Retina (tissue), 1 donor: ENCODE measurements around the gene ELN.
"Not testable (repeated sequence)": the region's sequence is repeated elsewhere in the genome, so short reads cannot be mapped to it uniquely, and the experiment has no call there.

Experiments
- DNase-seq: peaks from one replicate; pipeline ENCODE4 v3.0.0-alpha.2; 2016

Gene ELN

DNA sequence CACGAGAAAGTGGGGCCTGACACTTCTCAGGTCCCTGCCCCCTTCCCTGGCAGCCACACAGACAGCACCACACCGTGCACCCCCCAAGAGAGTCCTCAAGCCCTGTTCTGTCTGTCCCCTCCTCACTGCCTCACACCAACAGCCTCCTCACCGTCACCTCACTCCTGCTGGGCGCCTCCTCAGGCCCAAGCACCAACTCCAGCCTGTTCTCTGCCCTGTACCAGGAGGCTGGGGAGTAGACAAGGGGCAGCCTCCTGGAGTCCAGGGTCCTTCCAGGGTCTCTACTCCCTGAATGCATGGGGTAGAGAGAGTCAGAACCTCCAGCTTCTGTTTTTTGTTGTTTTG is 26.9 kb upstream of the ELN start:
- DNase-seq, result no peak

DNA sequence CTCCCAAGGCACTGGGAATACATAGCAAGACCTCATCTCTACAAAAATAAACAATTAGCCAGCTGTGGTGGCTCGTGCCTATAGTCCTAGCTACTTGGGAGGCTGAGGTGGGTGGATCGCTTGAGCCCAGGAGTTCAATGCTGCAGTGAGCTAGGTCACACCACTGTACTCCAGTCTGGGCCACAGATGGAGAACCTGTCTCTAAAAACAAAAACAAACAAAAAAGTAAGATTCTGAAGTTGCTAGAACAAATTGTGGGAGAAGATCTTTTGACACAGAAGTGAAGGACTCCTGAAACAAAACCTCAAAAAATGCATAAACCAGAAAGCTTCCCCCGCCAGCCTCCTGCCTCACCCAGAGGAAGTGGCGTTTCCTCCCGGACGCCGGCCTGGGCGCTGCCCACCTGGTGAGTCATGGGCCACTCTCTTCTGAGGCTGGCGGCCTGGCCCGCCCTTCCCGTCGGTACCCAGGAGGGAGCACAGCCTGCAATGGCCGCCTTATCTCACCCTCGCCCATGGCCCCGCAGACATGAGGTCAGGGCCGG is 25.4 kb upstream of the ELN start:
- no peak for DNase-seq

DNA sequence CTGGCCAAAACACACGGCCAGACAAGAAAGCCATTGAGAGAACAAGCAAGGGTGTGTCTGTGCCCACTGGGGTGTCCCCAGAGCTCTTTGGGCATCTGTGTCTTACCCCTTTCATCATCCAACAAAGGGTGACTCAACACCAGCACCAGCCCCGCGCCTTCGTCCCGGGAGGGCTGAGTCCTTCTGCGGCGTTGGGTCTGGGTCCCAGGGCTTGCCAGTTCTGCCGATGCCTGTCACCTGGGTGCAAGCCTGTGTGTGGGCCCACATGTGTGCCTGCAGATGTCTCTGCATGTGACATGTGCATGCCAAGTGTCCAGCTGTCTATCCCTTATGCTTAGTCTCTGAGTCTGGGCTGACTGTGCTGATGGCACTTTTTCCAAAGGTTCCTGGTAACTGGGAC is 24.4 kb upstream of the ELN start:
- no peak for DNase-seq

DNA sequence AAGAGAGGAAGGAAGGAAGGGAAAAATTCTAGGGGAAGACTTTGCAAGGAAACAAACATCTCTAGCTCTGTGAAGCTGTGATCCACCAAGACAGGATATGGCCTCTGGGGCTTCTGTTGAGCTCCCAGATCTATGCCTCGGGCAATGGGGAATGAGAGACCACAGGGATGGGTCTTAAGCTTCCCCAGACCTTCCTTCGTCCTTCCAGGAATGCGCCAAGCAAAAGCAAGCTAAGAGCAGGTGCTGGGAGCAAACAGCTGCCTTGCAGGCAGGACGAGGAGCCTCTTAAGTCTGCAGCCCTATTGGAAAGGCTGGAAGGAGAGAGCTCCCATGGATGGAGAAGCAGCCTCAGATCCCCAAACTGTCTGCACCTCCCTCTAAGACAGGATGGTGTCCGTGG is 21.9 kb upstream of the ELN start:
- DNase-seq, result no peak

DNA sequence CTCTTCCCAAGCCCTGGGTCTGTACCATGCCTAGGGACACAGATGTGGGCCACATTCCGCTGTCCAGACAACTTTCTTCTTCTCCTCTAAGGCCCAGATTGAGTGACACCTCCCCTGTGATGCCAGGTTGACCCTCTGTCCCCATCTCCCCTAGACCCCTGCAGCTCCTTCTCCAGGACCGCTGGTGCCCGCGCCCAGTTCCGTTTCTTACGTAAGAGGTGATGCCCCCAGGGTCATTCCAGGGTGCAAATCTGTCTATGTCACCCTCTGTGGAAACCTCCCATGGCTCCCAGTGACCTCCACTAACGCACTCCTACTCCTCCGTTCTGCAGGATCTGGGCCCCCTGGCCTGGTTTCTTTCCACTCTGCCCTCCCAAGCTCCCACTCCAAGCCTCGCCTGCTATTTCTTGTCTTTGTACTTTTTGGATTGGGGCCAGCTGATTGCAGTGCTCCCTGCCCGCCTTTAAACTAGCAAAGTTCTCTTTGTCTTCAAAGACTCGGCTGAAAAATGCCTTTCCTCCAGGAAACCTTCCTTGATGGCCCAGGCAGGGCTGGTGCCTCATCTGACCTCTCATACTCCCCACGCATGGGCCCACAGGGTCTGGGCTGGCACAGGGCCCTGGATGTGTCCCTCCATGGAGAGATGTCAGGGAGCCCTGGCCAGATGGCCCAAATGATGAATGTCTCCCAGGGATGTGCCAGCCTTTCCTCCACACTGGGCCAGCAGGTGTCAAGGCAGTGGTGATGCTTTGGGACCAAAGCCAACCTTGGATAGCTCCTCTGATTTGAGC is 21.3 kb upstream of the ELN start:
- no peak for DNase-seq

DNA sequence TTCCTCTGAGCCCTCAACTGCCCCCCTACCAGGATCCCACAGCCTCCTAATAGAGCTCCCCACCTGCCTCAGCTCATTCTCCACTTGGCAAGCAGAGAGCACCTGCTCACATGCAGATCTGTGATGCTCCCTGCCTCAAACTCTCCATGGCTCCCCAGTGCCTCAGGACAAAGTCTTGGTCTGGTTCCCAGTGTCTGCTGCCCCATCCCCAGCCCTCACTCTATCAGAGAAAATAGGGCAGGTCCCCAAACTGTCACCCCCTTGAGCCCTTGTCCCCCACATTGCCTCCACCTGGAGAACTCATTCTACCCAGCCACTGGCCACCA is 20.8 kb upstream of the ELN start:
- DNase-seq, result no peak

DNA sequence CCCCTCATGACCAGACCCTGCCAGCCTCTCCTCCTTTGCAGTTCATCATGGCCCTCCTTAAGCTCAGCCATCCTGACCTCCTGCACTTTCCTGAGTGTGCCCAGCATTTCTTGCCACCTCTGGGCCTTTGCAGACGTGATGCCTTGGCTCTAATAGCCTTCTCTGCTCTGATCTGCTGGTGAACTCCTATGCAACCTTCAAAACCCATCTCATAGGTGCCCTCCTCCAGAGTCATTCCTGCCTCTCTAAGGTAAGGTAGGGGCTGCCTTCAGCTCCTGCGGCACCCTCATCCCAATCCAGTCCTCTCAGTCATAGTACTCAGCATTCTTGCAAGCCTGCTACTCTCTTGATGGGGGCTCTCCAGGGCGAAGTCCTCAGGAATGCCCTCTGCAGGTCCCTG is 19.3 kb upstream of the ELN start:
- DNase-seq, result no peak

DNA sequence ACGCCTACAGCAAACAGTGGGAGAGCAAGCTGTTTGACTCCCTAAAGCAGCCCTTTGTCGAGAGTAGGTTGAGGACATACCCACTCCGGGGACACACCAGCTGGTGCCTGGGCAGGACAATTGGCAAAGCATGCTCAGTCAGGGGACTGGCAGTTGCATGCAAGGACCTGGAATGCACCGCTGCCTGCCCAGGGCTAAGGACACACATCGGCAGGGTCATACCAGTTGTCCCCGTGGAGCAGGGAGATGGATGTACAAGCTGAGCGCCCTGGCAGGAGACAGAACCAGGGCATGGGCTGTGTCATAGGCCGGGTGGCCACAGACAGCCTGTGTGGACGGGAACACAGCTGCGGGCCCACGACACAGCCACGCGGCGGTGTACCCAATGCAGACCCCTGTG is 18.3 kb upstream of the ELN start:
- no peak for DNase-seq

DNA sequence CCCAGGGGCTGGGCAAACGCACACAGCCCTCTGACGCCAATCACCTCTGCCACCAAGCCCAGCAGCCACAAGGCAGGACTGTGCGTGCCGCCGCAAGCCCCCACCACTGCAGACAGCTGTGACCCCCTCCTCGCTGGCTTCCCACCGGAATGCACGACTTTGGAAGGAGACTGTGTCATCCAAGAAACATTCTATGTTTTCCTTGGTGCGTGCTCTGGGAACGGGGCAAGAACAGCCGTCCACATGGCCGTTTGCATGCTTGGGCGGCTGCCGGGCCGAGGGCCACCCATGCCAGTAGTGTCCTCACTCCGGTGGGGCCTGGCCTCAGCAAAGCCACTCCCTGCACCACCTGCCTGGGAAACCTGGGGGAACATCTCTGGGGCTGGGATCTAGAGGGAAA is 17.6 kb upstream of the ELN start:
- DNase-seq, result no peak

DNA sequence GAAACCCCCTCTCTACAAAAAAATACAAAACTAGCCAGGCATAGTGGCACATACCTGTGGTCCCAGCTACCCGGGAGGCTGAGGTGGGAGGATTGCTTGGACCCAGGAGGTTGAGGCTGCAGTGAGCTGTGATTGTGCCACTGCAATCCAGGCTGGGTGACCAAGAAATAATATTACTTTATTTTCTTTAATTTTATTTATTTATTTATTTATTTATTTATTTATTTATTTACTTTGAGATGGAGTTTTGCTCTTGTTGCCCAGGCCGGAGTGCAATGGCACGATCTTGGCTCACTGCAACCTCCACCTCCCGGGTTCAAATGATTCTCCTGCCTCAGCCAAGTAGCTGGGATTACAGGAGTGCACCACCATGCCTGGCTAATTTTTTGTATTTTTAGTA is 16.6 kb upstream of the ELN start:
- not testable (repeated sequence) for DNase-seq

DNA sequence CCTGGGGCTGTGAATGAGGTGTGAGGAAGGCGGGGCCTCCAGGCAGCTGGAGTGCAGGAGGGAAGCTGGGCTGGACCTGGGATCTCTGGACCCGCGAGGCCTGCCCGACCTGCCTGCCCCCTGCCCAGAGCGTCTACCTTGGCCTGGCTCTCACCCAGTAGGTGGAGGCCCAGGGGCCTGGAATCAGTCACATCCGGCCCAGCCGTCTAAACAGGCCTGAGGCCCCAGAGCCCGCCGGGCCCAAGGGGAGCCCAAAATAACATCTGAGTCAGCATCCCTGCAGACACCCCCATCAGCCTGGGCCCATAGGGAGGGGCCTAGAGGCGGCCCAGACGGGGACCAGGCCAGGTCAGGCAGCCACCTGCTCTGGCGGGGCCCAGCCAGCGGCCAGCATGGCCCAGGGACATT is 15.1 kb upstream of the ELN start:
- no peak for DNase-seq

DNA sequence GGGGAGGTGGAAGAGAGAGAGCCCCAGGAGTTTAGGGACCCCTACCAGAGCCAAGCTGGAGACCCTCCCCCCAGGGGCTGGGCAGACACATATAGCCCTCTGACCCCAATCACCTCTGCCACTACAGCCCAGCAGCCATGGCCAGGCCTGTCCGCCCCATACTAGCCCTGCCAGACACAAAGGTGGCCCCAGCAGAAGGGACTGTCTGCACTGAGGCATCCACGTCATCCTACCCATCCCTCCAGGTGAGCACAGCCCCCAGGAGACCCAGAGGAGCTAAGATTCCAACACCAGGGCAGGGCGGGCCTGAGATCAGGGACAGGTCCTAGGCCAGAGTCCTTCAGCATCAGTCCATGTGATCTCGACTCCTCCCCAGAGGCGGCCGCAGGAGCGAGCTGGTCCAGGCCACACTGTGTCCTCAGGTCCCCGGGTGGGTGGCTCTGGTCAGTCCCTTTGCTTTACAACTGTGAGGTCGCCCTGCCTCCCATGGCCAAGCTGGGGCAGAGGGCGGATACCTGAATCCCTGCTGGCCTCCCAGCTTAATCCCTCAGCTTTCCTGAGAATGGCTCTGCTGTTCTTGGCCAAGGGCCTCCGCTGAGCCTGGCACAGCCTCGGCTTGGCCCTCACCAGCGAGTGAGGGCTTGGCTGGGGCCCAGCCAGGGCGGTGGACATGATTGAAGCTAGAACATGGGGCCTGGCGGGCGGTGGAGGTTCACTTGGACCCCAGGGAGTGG is 14.3 kb upstream of the ELN start:
- DNase-seq, result no peak

DNA sequence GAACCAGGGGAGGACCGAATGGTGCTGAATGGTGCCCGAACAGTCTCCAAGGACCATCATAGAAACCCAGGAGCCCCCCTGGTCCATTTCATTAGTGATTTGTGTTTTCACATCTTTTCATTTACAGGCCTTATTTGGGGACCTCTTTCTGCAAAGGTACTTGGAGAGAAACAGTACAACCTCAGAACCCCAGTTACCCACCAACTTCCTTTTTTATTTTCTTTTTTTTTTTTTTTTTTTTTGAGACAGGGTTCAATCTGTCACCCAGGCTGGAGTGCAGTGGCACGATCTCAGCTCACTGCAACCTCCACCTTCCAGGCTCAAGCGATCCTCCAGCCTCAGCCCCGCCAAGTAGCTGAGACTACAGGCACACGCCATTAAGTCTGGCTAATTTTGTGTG is 13.0 kb upstream of the ELN start:
- DNase-seq, result no peak

DNA sequence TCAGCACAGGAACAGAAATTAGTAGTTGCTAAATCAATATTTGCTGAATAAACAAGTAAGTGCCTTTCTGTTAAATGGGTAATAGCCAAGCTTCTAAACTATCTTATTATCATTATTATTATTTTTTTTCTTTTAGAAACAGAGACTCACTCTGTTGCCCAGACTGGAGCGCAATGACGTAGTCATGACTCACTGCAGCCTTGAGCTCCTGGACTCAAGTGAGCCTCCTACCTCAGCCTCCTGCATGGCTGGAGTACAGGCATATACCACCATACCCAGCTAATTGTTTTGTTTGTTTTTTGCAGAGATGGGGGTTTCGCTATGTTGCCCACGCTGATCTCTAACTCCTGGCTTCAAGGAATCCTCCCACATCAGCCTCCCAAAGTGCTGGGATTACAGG is 12.3 kb upstream of the ELN start:
- no peak for DNase-seq

DNA sequence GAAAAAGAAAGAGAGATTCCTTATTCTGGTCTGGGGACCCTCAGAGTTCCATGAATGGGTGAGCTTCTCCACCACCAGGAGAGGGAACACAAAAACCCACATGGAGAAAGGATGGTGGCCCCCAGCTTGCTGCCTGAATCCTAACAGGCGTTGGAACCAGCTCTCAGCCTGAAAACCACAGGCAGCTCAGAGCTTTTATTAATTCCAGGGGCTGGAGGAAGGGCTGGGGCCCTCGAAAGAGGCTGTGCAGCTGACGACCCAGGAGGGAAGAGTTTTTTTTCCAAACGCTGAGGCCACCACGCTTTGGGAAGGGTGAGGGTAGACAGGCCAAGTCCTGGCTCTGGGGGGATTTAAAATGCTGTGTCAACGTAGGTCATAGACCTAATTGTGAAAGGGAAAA is 10.8 kb upstream of the ELN start:
- DNase-seq, result no peak

DNA sequence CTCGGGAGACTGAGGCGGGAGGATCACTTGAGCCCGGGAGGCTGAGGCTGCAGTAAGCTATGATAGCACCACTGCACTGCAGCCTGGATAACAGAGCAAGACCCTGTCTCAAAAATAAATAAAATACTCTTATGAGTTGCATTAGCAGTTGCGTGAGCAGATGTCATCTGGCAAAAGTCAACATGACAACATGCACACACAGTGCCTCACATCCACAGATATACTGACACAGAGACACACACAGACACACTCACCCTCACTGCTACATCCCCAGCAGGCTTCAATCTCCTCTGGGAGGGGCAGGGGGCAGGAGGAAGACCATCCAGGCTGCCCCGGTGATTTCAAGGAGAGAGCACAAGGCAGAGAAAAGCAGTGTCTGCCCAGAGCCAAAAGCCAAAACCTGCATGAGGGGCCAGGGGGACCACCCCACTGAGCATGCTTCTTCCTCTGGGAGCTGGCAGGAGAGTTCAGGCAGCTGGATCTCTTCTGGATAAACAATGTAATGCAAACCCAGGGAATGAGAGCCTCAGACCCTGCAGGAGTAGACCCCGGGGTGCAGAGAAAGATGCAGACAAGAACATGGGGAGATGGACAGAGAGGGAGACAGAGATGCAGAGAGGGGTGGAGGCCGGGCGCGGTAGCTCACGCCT is 9.6 kb upstream of the ELN start:
- DNase-seq, result no peak

DNA sequence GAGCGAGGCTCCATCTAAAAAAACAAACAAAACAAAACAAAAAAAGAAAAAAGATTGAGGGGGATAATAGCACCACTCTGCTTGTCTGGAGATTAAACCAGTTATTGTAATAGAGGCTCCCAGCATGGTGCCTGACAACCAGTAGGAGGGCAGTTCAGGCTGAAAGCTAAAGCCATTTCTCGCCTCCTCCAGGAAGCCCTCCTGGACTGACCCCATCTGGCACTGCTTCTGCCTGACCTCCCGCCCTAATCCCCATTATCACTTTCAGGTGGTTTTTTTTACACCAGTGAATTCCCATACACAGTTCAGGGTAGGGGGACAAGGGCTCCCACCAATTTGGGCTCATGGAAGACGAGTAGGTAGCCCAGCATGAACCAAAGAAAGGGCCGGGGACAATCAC is 8.8 kb upstream of the ELN start:
- DNase-seq, result no peak

DNA sequence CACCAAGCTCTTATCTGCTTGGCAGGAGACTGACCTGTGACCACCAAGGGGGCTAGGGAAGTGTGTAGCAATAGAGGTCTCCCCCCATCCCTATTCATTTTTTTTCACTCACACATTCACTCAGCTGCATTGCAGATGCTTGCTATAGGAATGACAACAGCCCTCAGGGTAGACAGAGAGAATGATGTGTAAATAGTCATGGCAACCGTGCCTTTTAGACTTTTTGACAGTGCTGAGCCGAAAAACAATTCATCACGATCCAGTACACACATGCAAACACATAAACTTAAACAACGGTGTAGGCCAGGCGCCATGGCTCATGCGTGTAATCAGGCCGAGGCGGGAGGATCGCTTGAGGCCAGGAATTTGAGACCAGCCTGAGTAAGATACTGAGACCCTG is 7.6 kb upstream of the ELN start:
- no peak for DNase-seq

DNA sequence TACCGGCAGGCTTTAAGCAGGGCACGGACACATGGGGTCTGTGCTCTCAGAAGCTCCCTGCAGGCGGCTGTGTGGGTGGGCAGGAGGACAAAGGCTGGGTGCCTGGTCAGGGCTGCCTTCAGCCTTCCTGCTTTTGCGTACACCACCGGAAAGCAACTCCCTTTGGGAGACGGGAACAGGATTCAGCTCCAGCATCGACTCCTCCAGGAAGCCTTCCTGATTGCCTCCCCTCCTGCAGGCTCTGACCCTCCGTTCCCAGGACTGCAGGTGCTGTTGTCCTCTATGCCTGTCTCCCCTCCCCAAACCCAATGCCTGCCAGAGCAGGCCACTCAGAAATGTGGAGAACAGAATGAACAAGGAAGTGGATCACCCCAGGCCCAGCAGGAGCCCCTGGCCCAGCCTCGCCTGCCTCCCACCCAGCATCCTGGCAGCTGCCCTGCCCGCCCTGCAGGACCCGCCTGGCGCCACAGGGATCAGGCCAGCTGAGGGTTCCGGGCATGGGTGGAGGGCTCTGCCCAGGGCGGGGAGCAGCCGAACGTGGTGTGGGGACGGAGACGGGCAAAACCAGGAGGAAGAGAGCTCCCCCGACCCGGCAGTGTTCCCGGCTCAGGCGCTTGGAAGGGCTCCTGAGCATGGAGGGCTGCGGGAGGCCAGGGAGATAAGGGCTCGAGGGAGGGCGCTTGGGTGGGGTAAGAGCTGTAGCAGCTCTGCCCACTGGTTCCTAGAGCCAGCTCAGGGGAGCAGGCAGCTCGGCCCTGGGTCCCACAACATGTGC is 6.2 kb upstream of the ELN start:
- no peak for DNase-seq

DNA sequence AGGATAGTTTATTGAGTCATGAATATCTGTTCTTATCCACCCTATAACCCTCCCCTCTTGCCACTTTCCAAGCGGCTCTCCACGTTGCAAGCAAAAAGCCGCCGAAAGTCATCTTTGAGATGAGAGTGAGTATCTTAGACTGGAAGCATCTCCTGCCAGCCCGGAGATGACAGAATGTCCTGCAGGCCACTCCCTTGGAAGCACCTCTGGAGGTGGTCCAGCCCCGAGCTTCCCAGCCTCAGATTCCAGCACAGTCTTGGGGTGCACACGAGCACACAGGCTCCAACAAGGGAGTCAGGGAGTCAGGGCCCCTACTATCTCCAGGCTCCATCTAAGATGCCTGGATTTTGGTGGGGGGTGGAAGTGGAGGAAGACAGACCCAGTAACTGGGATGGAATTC is 5.5 kb upstream of the ELN start:
- DNase-seq, result no peak

DNA sequence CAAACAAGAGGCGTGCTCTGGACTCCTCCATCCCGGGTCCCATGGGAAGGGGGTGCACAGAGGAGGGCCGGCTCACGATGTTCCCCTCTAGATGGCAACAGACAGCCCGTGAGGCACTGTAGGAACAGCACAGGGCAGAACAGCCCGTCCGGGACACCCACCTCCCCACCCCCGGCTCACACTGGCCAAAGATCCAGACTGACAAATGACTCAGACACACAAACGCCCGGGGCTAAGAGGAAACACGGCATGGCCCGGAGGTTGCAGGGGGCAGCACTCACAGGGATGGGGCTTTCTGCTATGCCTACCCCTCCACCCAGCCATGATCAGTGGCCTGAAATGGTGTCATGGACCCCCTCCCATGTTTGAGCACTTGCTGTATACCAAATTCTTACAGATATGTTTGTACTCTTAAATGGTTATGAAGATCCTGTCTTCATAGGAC is 4.9 kb upstream of the ELN start:
- no peak for DNase-seq

DNA sequence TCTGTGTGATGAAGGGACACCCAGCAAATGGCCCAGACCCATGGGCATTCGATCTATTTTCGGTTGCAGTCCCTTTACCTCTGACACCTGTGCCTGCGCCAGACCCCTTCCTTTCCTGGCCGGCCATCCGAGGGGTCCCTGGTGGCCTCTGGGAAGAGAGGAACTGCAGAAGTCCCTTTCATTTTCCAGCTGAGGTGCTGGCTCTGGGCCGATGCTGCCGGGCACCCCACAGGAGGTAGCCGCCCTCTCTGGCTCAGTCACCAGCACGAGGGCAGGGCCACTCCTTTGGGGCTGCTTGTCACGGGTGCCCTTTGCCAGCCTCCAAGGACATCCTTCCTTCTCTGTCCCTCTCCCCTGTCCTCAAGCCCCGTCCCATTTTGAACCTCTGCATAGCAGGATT is 4.2 kb upstream of the ELN start:
- DNase-seq, result no peak

DNA sequence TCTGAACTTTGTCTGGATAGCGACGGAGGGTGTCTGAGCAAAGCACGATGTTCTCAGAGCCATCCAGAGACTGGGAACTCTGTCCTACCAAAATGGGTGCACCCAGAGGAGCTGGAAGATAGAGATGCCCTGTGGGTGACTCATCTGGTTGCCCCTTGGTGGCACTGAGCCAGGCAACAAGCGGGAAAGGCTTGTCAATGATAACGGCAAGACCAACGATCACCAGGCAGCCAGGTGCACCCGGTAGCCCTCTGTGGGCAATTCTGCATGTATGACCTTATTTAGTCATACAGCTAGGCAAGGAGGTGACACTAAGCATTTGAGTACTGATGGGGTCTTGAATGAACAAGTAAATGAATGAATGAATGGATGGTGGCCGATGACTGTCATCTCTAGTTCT is 2.8 kb upstream of the ELN start:
- no peak for DNase-seq
